Effector memory CD8-positive, alpha-beta T cell (primary cell): ENCODE measurements around the gene SPOCK3.
"Not testable (repeated sequence)": the region's sequence is repeated elsewhere in the genome, so short reads cannot be mapped to it uniquely, and the experiment has no call there.

Source experiments
- ATAC-seq: fragments of 150-1000 bp; cut with Tn5 transposase; replicated peaks from 2 replicates; pipeline ENCODE4 v1.10.0; 2021; ENCODE audit warnings: mild to moderate bottlenecking, moderate library complexity
- DNase-seq, 3 experiments: peaks; one replicate each; pipeline ENCODE4 v3.0.0; 2021
- H3K27ac Mint-ChIP-seq, 2 donors: one replicate each; pipeline ENCODE4 v1.8.0; 2022; ENCODE audit warnings: mild to moderate bottlenecking in 2 of 2, mixed read lengths in 2 of 2, moderate library complexity in 2 of 2
- H3K27me3 Mint-ChIP-seq, 2 donors: one replicate each; pipeline ENCODE4 v1.8.0; 2022; ENCODE audit warnings: mixed read lengths in 2 of 2
- H3K36me3 Mint-ChIP-seq: one replicate; pipeline ENCODE4 v1.8.0; 2022; ENCODE audit warnings: mild to moderate bottlenecking, moderate library complexity, mixed read lengths; ENCODE audit not compliant: insufficient read depth
- H3K4me1 Mint-ChIP-seq, 2 donors: one replicate each; pipeline ENCODE4 v1.8.0; 2022; ENCODE audit warnings: low read depth in 2 of 2, mixed read lengths in 2 of 2
- H3K4me3 Mint-ChIP-seq, 2 donors: one replicate each; pipeline ENCODE4 v1.8.0; 2022; ENCODE audit warnings: mild to moderate bottlenecking in 2 of 2, mixed read lengths in 2 of 2, moderate library complexity in 2 of 2
- H3K9me3 Mint-ChIP-seq, 2 donors: one replicate each; pipeline ENCODE4 v1.8.0; 2022; ENCODE audit warnings: mixed read lengths in 2 of 2

Gene SPOCK3

GRCh38 chr4:166941629-166942028 is 292.7 kb downstream of the SPOCK3 start:
- Mint-ChIP-seq H3K4me1 (no peaks in the 10 kb centered on the region), H3K27me3 (no peaks in the 10 kb centered on the region), H3K4me3 (no peak overlapping the region), H3K36me3 (no peaks in the 10 kb centered on the region), H3K27ac (no peak overlapping the region), H3K9me3 (peaks cover 7 to 9% of the 10 kb centered on the region in 2 donors)
- ATAC-seq (no peak), DNase-seq (no peak)

- H3K27ac Mint-ChIP-seq = no peak overlapping the region
- peaks cover 9 to 12% of the 10 kb centered on the region in 2 donors for H3K9me3 Mint-ChIP-seq
- no peak overlapping the region for H3K4me3 Mint-ChIP-seq
- DNase-seq (no peak), ATAC-seq (no peak)
- no peaks in the 10 kb centered on the region for H3K36me3 Mint-ChIP-seq
- no peaks in the 10 kb centered on the region for H3K4me1 Mint-ChIP-seq
- H3K27me3 Mint-ChIP-seq = no peaks in the 10 kb centered on the region
Observed at GRCh38 chr4:166930464-166930863, 303.8 kb downstream of the SPOCK3 start.

DNA sequence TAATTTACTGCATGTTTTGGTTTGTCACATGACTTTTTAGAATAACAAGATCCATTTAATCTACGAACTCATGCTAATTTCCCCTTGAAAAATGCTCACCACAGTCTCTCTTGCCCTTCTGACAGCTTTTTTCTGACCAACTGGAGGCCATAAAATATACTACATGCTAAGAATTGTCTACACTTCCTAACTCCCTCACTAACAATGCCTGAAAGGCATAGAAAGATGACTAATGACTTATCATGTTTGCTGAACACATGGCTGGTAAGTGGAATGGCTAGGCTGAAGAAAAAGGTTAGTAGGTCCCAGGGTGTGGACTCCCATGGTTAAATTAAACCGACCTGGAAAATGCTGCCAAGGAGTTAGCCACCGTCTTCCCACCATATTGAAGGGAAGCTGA is 309.9 kb downstream of the SPOCK3 start:
- no peaks in the 10 kb centered on the region for H3K36me3 Mint-ChIP-seq
- no peak overlapping the region for H3K27ac Mint-ChIP-seq
- H3K4me1 Mint-ChIP-seq = no peaks in the 10 kb centered on the region
- DNase-seq (no peak), ATAC-seq (no peak)
- H3K27me3 Mint-ChIP-seq = no peaks in the 10 kb centered on the region
- H3K4me3 Mint-ChIP-seq = no peak overlapping the region
- H3K9me3 Mint-ChIP-seq = peaks cover 9 to 18% of the 10 kb centered on the region in 2 donors

GRCh38 chr4:166913926-166914325 is 320.4 kb downstream of the SPOCK3 start:
- ATAC-seq (no peak), DNase-seq (no peak)
- no peak overlapping the region for H3K4me3 Mint-ChIP-seq
- no peak overlapping the region for H3K27ac Mint-ChIP-seq
- H3K36me3 Mint-ChIP-seq = no peaks in the 10 kb centered on the region
- no peaks in the 10 kb centered on the region for H3K27me3 Mint-ChIP-seq
- H3K9me3 Mint-ChIP-seq = peaks cover 5 to 6% of the 10 kb centered on the region in 2 donors
- H3K4me1 Mint-ChIP-seq = no peaks in the 10 kb centered on the region

GRCh38 chr4:166903408-166903807 is 330.9 kb downstream of the SPOCK3 start:
- ATAC-seq (no peak), DNase-seq (no peak)
- Mint-ChIP-seq H3K27me3 (no peaks in the 10 kb centered on the region), H3K27ac (no peak overlapping the region), H3K9me3 (peaks cover 0 to 14% of the 10 kb centered on the region in 2 donors), H3K4me3 (no peak overlapping the region), H3K4me1 (no peaks in the 10 kb centered on the region), H3K36me3 (no peaks in the 10 kb centered on the region)

GRCh38 chr4:166902941-166903340 is 331.4 kb downstream of the SPOCK3 start:
- DNase-seq = no peak
- ATAC-seq = no peak
- Mint-ChIP-seq H3K4me1 (no peaks in the 10 kb centered on the region), H3K27me3 (no peaks in the 10 kb centered on the region), H3K27ac (no peak overlapping the region), H3K4me3 (no peak overlapping the region), H3K9me3 (peaks cover 0 to 12% of the 10 kb centered on the region in 2 donors), H3K36me3 (no peaks in the 10 kb centered on the region)

GRCh38 chr4:166896254-166896653 is 338.0 kb downstream of the SPOCK3 start:
- H3K36me3 Mint-ChIP-seq = no peaks in the 10 kb centered on the region
- no peaks in the 10 kb centered on the region for H3K27me3 Mint-ChIP-seq
- H3K9me3 Mint-ChIP-seq = peaks cover 0 to 16% of the 10 kb centered on the region in 2 donors
- H3K4me3 Mint-ChIP-seq = no peak overlapping the region
- H3K27ac Mint-ChIP-seq = no peak overlapping the region
- no peaks in the 10 kb centered on the region for H3K4me1 Mint-ChIP-seq
- DNase-seq (no peak), ATAC-seq (no peak)

GRCh38 chr4:166895771-166896170 is 338.5 kb downstream of the SPOCK3 start:
- ATAC-seq (no peak), DNase-seq (no peak)
- Mint-ChIP-seq H3K36me3 (no peaks in the 10 kb centered on the region), H3K4me1 (no peaks in the 10 kb centered on the region), H3K27me3 (no peaks in the 10 kb centered on the region), H3K27ac (no peak overlapping the region), H3K4me3 (no peak overlapping the region), H3K9me3 (peaks cover 0 to 12% of the 10 kb centered on the region in 2 donors)

DNA sequence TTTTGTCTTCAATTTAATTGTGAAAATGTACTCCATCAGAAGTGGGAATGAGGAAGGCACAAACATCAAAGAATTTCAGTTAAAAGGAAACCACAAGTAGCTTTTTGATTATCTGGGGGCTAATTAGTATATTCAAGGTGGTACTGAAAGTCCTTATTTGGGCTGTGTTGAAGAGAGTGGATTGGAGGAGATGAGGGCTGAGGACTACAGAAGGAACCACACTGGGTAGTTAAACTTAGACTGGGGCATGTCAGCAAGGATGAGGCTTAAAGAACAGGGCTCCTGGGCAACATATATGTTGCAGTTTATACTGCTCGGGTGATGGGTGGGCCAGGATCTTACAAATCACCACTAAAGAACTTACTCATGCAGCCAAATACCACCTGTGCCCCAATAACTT is 346.8 kb downstream of the SPOCK3 start:
- no peaks in the 10 kb centered on the region for H3K27me3 Mint-ChIP-seq
- DNase-seq = no peak
- no peak overlapping the region for H3K27ac Mint-ChIP-seq
- no peaks in the 10 kb centered on the region for H3K36me3 Mint-ChIP-seq
- no peak overlapping the region for H3K4me3 Mint-ChIP-seq
- H3K9me3 Mint-ChIP-seq = peaks cover 0 to 6% of the 10 kb centered on the region in 2 donors
- ATAC-seq = no peak
- no peaks in the 10 kb centered on the region for H3K4me1 Mint-ChIP-seq

DNA sequence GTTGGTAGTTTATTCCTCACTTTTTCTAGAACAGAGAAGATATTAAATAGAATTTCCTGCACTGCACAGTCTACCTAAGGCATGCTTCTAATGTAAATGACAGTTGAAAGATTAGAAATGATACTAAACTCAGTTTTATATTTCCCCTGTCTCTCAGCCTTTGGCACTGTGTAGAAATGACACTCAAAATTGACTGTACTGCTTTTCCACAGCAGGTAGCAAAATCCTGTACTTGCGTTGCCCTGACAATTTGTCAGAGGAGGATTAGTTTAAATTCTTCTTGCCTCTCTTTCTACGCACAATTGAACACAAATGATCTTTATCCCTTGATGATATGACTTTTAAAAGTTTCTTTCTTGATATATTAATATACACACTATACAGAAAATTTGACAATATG is 347.6 kb downstream of the SPOCK3 start:
- H3K27ac Mint-ChIP-seq = no peak overlapping the region
- no peak overlapping the region for H3K4me3 Mint-ChIP-seq
- no peaks in the 10 kb centered on the region for H3K27me3 Mint-ChIP-seq
- H3K36me3 Mint-ChIP-seq = no peaks in the 10 kb centered on the region
- peaks cover 0 to 6% of the 10 kb centered on the region in 2 donors for H3K9me3 Mint-ChIP-seq
- no peaks in the 10 kb centered on the region for H3K4me1 Mint-ChIP-seq
- DNase-seq = no peak
- ATAC-seq = no peak

DNA sequence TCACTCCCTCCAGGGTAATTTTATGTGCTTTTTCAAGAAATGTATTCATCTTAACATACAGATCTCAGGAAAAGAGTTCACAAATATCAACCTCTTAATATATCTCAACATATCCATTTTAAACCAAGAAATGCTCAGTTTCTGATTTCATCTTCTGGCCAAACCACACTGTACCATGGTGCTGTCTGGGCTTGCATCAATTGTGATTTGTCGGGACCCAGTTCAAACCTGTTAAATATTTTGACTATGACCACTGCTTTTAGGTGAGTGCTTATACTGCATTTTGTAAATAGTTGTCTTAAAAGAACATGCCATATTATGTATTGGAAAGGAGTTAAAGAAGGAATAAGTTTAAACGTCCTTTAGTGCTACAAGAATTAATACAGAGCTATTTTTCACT is 352.1 kb downstream of the SPOCK3 start:
- H3K4me1 Mint-ChIP-seq = no peaks in the 10 kb centered on the region
- no peaks in the 10 kb centered on the region for H3K27me3 Mint-ChIP-seq
- H3K36me3 Mint-ChIP-seq = no peaks in the 10 kb centered on the region
- no peak overlapping the region for H3K27ac Mint-ChIP-seq
- H3K9me3 Mint-ChIP-seq = peaks cover 2 to 16% of the 10 kb centered on the region in 2 donors
- no peak overlapping the region for H3K4me3 Mint-ChIP-seq
- no peak for DNase-seq
- ATAC-seq = no peak

- ATAC-seq (no peak), DNase-seq (no peak)
- no peak overlapping the region for H3K4me3 Mint-ChIP-seq
- H3K27ac Mint-ChIP-seq = no peak overlapping the region
- no peaks in the 10 kb centered on the region for H3K36me3 Mint-ChIP-seq
- no peaks in the 10 kb centered on the region for H3K4me1 Mint-ChIP-seq
- peaks cover 12 to 21% of the 10 kb centered on the region in 2 donors for H3K9me3 Mint-ChIP-seq
- H3K27me3 Mint-ChIP-seq = no peaks in the 10 kb centered on the region
Observed at GRCh38 chr4:166875821-166876220, 358.5 kb downstream of the SPOCK3 start.

- no peaks in the 10 kb centered on the region for H3K36me3 Mint-ChIP-seq
- no peak for DNase-seq
- peaks cover 0 to 10% of the 10 kb centered on the region in 2 donors for H3K9me3 Mint-ChIP-seq
- no peaks in the 10 kb centered on the region for H3K27me3 Mint-ChIP-seq
- no peak overlapping the region for H3K27ac Mint-ChIP-seq
- no peak for ATAC-seq
- H3K4me3 Mint-ChIP-seq = no peak overlapping the region
- H3K4me1 Mint-ChIP-seq = no peaks in the 10 kb centered on the region
Observed at GRCh38 chr4:166862032-166862431, 372.3 kb downstream of the SPOCK3 start.

- H3K36me3 Mint-ChIP-seq, ATAC-seq, H3K9me3 Mint-ChIP-seq, DNase-seq, H3K4me3 Mint-ChIP-seq, H3K27me3 Mint-ChIP-seq, H3K27ac Mint-ChIP-seq, H3K4me1 Mint-ChIP-seq: not testable (repeated sequence)
Observed at GRCh38 chr4:166850398-166850797, 383.9 kb downstream of the SPOCK3 start.

- Mint-ChIP-seq H3K4me3 (no peak overlapping the region), H3K4me1 (no peaks in the 10 kb centered on the region), H3K36me3 (no peaks in the 10 kb centered on the region), H3K27me3 (no peaks in the 10 kb centered on the region), H3K9me3 (peaks cover 0 to 2% of the 10 kb centered on the region in 2 donors), H3K27ac (no peak overlapping the region)
- ATAC-seq (no peak), DNase-seq (no peak)
Observed at GRCh38 chr4:166846939-166847338, 387.4 kb downstream of the SPOCK3 start.
